ENCODE results near the gene KLF13.

Gene KLF13

DNA sequence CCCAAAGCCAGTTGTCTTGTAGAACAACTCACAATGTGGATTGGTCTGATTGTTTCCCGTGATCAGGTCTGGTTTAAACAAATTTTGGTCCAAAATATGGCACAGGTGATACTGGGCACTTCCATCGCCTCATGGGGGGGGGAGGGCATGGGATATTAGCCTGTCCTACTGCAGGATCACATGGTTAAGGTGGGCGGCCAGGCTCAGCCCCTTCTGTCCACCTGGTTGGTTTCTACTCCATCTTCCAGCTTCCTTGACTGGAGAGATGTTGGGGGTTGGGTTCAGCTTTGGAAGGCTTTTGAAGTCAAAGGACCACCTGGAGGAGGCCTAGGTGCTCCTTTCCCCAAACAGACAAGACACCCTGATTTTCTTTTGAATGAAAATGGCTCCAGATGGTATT lies 7.2 kb downstream of the KLF13 start:
- DNase-seq = no peak

GRCh38 chr15:31335989-31336592 lies 9.5 kb downstream of the KLF13 start:
- no peak for DNase-seq

DNA sequence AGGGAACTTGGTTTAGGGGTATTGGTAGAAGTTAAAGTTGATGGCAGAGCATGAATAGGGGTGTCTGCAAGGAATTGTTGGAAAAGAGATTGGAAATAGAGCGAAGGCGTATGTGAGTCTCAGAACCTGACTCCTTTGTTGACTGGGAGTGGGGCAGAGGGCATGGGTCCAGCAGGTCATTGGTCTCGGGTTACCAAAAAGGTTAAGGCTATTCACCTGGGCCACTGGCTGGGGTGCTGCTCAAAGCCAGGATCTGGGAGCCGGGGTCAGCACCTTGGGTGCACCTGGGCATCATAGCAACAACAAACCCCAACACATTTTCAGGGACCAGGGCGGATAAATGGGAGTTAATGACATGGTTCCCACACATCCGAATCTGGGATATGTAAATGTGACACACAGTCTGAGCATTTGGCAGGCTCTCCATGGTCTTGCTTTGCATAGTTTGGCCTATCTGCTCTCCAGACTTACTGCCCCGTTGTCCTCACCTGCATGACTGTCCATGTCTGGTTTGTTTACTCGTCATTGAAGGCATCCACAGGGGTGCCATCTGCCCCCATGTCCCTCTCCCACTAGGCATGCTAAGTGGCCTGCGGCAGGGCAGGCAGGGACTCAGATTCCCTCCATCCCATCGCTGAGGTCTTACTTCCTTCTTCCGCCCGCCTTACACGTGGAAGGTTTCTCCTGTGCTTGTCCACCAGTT lies 10.1 kb downstream of the KLF13 start:
- DNase-seq = peak; percentile 28

- no peak for DNase-seq
Measured at GRCh38 chr15:31337352-31338031, 10.9 kb downstream of the KLF13 start.

GRCh38 chr15:31338318-31338878 lies 11.8 kb downstream of the KLF13 start:
- no peak for DNase-seq

GRCh38 chr15:31338879-31339557 lies 12.4 kb downstream of the KLF13 start:
- no peak for DNase-seq

DNA sequence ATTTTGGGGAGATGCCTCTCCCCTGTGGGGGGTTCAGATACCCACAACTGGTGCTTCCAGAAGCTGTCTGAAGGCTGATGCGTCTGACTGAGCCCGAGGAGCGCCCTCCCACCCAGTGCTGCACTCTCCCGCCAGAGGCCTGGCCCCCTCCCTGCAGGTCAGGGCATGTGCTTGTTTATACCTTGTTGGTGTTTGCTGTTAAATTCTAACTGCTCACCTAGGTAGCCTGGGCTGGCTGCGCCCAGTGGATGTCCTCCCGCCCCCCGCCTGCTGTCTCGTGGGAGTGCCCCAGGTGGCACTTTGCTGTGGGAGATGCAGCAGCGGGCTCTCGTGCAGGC lies 12.9 kb downstream of the KLF13 start:
- DNase-seq = no peak

DNA sequence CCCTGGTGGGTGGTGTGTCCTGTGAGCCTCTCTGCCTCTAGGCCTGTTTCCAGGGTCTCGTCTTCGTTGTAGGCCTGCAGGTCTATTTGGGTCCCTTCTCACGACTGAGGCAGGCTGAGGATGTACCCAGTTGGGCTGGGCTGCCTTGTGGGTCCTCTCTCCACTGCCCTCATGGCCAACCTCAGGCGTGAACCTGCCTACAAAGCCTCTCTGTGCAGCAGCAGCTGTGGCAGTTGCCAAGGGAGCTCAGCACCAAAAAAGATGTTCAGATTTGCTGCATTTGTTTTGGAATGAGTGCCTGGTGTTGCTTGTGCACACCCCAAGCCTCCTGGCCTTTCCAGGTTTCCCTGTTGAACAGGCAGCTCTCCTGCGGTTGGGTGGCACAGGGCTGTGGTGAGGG lies 13.4 kb downstream of the KLF13 start:
- no peak for DNase-seq

GRCh38 chr15:31340592-31340991 lies 14.0 kb downstream of the KLF13 start:
- DNase-seq = no peak

DNA sequence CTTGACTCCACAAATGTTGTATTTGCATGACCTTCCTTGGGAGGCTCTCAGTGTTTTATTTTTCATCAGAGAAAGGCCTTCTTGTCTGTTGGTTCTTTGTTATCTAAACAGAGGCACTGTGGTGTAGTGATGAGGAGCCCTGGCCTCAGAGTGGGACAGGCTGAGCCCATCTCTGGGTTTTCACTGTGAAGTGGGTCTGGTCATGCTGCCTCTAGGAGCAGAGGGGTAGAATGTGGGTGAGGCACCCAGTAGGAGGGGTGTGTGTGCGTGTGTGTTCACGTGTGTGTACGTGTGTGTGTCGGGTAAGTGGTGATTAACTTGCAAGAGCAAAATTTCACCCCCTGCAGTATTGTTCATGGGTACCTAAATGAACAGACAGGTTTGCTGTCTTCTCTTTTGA lies 14.4 kb downstream of the KLF13 start:
- no peak for DNase-seq

DNA sequence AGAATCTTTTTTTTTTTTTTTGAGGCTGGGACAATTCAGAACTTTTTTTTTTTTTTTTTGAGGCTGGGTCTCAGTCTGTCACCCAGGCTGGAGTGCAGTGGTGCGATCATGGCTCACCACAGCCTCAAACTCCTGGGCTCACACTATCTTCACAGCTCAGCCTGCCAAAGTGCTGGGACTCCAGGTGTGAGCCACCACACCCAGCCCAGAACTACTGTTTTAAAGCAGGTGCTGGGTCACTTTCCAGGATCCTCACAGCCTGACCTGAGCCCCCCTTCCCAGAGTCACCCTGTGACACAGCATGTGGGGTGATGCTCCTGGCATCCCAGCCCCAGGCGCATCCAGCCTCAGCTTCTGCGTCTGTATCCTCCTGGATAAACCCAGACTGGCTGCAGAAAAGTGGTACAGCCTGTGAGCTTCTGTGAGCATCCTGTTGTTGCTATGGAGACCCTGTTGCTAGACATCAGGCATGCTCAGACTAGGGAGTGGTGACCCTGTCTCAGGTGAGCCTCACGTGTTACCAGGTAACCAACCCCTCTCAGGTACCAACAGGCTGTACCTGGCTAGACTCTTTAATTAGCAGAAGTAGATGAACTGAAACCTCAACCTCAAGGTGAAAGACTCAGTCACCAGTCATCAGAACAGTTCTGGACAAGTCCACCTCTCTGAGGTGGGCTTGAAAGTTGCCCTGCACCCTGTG lies 15.0 kb downstream of the KLF13 start:
- DNase-seq = no peak

DNA sequence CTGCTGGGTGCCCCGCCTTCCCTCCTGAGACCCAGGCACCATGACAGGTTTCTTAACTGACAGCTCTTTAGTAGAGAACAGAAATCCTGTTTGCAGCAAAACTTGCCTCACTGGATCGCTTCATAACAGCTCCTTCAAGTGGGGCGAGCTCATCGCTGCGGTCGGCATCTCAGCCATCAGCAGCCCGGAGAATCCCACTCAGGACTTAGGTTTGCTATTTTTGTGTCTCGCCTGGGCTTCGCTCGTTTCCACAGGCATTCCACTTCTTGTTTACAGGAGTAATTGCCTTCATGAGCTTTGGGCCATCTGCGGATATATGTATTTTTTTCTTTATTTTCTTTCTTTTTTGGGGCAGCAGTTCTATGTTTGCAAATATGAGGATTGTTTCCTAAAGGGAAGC lies 15.7 kb downstream of the KLF13 start:
- no peak for DNase-seq

GRCh38 chr15:31342781-31343626 lies 16.4 kb downstream of the KLF13 start:
- DNase-seq = peak; percentile 72

- no peak for DNase-seq
Measured at GRCh38 chr15:31343831-31344230, 17.2 kb downstream of the KLF13 start.

DNA sequence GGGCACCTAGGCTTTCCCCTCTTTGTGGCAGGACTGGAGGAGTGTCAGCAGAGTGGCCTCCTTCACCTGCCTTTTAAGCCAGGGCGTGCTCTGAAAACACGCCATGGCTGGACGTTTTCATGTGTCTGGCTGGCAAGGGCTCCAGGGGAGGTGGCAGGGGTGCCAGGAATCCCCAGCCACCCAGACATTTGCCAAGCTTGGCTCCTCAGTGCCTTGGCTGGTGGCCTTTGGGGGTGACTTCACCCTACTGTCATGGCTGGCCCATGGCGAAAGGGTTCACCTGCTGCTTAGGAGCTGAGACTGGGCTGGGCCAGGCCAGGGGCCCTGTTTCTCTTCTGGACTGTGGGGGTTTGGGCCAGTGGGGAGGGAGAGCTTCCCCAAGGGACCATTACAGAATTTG lies 17.6 kb downstream of the KLF13 start:
- no peak for DNase-seq

DNA sequence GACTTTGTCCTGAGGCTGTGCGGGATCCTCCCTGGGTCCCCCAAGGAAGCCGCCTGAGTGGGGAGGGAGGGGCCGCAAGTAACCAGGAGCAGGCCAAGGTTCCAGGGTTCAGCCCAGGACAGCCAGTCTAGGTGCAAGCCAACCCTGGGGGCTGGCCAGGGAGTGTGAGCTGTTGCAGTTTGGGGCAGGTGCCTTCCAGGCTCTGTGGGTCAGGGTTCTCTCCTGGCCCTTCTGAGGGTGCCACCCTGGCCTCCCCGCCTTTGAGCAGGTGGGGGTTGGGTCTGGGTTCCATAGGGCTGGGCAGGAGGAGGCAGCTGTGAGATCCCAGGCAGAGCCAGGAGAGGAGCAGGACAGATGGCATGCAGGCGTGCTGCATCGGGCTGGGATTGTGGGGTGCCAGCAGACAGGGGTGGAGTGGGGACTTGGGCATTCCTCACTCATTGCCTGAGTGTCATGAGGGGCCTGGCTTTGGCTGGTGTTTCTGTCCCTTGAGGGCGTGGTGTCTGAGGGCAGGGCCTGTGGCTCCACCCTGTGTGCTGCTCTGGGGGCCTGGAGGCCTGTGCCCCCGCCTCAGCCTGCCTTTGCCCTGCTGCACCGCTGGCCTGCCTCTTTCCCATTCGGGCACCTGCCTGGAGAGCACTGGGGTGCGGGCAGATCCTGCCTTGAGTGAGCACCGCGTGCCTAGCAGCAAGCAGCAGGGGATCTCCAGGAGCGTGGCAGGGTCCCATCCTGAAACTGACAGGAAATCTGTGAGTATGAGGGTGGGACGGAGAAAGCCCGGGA lies 18.4 kb downstream of the KLF13 start:
- no peak for DNase-seq

DNA sequence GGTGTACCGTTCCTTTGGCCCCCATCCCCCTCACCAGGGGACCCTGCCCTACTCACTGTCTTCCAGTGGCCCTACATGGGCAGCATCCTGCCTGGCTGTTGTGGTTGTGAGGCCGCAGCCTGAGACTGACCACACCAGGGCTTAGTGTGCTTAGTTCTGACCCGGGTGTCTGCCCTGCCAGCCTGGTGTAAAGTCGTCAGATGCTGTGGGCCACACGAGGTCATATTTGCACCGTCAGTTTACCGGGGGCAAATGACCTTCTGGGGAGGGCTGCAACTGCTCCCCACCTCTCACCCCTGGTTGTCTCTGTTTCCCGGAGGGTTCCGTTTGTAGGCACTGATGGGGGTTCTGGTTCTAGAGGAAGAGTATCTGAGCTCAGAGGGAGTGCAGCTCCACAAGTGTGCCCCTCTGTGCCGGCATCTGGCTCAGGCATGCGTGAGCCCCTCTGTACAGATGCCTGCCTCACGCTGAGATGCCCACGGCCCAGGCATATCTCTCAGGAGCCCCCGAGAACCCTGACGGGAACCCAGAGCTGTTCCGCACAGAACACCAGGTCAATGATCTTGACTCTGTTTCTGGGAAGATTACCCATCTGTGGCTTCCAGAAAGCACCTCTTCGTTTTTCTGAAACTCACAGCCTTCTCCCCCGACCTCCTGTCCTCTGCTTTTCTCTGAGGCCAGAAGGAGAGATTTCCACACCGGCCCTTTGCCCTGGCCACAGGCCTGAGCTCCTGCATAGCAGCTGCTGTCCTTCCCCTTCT lies 19.2 kb downstream of the KLF13 start:
- no peak for DNase-seq

DNA sequence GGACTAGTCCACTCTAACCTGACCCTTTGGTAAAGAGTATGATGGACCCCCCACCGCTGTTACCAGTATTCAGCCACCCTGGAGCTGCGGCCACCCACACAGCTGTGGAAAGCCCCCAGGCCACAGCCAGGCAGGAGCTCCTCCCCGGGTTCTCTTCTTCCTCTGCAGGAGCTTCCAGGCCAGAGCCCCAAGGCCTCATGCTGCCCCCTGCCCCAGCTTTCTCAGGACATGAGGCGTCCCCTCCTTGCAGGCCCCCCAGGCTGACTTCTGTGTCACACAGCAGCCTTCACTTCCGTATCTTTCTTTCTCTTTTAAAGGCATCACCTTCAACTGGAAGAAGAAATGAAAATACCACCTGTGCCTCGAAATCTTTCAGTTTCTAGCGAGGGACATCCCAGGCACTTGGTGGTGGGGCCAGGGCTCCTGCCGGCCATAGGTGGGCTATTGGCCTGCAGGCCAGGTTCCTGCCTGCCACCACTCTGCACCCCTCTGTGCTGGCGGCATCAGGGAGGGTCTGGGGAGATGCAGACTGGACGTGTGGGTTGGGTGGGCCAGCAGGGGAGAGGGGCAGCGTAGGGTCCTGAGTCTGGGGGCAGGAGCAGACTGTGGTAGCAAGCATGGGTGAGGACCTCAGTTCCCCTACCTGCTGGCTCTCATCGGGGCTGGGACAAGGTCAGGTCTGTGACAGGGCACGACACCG lies 19.9 kb downstream of the KLF13 start:
- DNase-seq = no peak

DNA sequence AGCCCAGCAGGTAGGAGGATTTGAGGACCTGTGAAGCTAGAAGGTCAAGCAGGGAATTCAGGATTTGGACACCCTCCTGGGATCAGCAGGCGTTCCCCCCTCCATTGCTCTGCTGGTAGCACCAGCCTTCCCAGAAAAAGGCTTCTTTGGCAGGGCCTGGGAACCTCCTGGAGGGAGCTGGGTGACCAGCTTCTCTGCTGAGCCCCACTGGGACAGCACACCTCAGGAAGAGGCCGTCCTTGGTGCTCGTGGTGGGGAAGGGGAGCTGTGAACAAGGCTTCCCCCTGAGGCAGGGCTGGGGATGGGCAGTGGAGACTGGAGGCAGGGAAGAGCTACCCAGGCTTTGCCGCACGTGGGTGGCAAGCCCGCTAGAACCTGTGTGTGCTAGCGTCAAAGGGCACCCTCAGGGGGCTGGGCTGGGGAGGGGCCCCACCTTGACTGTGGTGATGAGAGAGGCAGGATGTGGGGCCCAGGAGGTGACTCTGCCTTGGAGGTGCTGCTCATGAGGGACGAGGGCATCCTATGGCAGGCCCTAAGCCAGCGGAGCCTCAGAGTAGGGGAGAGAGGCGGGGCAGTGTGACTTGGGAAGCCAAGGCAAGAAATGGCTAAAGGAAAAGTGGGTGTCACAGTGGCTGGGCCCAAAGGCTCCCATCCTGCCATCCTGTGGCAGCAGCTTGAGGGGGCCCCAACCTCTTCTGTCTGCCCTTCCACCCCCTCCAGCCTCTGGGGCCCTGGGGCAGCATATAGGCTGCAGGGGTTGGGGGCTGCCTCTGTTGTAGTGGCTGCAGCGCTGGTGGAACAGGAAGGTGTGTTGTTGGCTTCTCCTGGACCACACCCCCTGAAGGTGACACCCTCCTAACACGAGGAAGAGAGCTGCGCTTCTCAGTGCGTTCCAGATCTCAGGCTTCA lies 20.7 kb downstream of the KLF13 start:
- DNase-seq = no peak
